RWPE2 (cell line): ENCODE data around the gene PRSS38.

ENCODE experiments used
- ATAC-seq: fragments of 200-7000 bp; cut with Tn5 transposase; 3 replicates; pipeline ENCODE4 v1.9.1; 2021; ENCODE audit warnings: low read depth
- DNase-seq: peaks from one replicate; pipeline ENCODE4 v3.0.0-alpha.2; 2020; ENCODE audit warnings: low spot score
- H3K27ac ChIP-seq: fragments of 450-650 bp; 2 replicates; pipeline ENCODE4 v1.5.1; 2017; ENCODE audit warnings: mild to moderate bottlenecking; ENCODE audit not compliant: poor library complexity, severe bottlenecking
- H3K27me3 ChIP-seq: fragments of 250-450 bp; sonication (Bioruptor Pico); 2 replicates; pipeline ENCODE4 v1.5.1; 2021; ENCODE audit warnings: mild to moderate bottlenecking, moderate library complexity; ENCODE audit not compliant: insufficient read depth, poor library complexity, severe bottlenecking
- H3K36me3 ChIP-seq: fragments of 250-450 bp; sonication (Bioruptor Pico); 2 replicates; pipeline ENCODE4 v1.5.1; 2020; ENCODE audit warnings: low read depth, mild to moderate bottlenecking, moderate library complexity
- H3K4me1 ChIP-seq: fragments of 250-450 bp; sonication (Bioruptor Pico); 2 replicates; pipeline ENCODE4 v1.5.1; 2021; ENCODE audit warnings: mild to moderate bottlenecking, moderate library complexity; ENCODE audit not compliant: insufficient read depth, poor library complexity, severe bottlenecking
- H3K4me3 ChIP-seq: fragments of 250-450 bp; sonication (Bioruptor Pico); 2 replicates; pipeline ENCODE4 v1.5.1; 2021; ENCODE audit warnings: mild to moderate bottlenecking, moderate library complexity; ENCODE audit not compliant: severe bottlenecking
- H3K9me3 ChIP-seq: fragments of 250-450 bp; sonication (Bioruptor Pico); 2 replicates; pipeline ENCODE4 v1.5.1; 2021; ENCODE audit warnings: mild to moderate bottlenecking, moderate library complexity; ENCODE audit not compliant: severe bottlenecking
- TF ChIP-seq, protein P1 (sequence below): fragments of 450-650 bp; IDR thresholded peaks from one replicate; pipeline ENCODE4 v1.5.1; 2017; ENCODE audit warnings: mild to moderate bottlenecking, moderate library complexity; ENCODE audit not compliant: poor library complexity, severe bottlenecking

The PRSS38 gene

GRCh38 chr1:227890451-227891222 lies 75.2 kb downstream of the PRSS38 start:
- TF ChIP-seq, protein P1, sequence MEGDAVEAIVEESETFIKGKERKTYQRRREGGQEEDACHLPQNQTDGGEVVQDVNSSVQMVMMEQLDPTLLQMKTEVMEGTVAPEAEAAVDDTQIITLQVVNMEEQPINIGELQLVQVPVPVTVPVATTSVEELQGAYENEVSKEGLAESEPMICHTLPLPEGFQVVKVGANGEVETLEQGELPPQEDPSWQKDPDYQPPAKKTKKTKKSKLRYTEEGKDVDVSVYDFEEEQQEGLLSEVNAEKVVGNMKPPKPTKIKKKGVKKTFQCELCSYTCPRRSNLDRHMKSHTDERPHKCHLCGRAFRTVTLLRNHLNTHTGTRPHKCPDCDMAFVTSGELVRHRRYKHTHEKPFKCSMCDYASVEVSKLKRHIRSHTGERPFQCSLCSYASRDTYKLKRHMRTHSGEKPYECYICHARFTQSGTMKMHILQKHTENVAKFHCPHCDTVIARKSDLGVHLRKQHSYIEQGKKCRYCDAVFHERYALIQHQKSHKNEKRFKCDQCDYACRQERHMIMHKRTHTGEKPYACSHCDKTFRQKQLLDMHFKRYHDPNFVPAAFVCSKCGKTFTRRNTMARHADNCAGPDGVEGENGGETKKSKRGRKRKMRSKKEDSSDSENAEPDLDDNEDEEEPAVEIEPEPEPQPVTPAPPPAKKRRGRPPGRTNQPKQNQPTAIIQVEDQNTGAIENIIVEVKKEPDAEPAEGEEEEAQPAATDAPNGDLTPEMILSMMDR = no peak
- H3K27me3 ChIP-seq = no peaks in the 10 kb centered on the region
- H3K27ac ChIP-seq = no peak overlapping the region
- H3K36me3 ChIP-seq = no peaks in the 10 kb centered on the region
- H3K4me1 ChIP-seq = peaks cover 4% of the 10 kb centered on the region
- H3K4me3 ChIP-seq = no peak overlapping the region
- H3K9me3 ChIP-seq = no peaks in the 10 kb centered on the region
- DNase-seq (peak; percentile 11), ATAC-seq (no peak)

DNA sequence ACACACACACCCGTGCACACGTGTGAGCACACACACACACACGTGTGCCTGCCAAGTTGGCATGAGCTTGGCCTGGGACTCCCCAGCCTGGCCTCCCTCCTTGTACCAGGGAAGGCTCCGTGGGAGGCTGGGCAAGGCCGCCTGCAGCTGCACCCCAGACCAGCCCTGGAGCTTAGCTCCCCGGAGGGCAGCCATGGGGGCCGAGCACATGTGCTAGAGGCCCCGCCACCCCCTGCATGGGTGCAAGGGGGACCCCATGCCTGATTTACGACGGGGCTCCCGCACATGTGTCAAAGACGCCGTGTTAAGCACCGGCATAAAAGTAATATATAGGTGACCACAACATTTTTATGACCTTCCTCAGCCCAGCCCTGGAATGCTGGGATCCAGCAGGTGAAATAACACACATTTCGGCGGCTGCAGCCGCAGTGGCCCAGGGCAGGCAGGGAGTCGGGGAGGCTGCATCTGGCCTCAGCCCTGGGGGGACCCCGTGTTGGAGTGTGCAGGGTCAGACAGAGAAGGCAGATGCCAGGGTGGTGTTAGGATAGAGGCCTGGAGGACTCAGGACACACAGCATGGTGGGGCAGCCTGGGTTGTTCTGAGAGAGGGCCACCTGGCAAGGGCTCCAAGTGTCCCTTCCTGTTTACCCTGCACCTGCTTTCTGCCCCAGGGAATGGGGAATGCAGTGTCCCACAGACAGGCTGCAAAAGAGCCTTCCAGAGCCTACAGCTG lies 75.9 kb downstream of the PRSS38 start:
- TF ChIP-seq, protein P1 = no peak
- H3K4me3 ChIP-seq = no peak overlapping the region
- H3K36me3 ChIP-seq = no peaks in the 10 kb centered on the region
- DNase-seq (peak; percentile 19), ATAC-seq (no peak)
- H3K4me1 ChIP-seq = no peaks in the 10 kb centered on the region
- no peaks in the 10 kb centered on the region for H3K27me3 ChIP-seq
- H3K27ac ChIP-seq = no peak overlapping the region
- H3K9me3 ChIP-seq = no peaks in the 10 kb centered on the region

DNA sequence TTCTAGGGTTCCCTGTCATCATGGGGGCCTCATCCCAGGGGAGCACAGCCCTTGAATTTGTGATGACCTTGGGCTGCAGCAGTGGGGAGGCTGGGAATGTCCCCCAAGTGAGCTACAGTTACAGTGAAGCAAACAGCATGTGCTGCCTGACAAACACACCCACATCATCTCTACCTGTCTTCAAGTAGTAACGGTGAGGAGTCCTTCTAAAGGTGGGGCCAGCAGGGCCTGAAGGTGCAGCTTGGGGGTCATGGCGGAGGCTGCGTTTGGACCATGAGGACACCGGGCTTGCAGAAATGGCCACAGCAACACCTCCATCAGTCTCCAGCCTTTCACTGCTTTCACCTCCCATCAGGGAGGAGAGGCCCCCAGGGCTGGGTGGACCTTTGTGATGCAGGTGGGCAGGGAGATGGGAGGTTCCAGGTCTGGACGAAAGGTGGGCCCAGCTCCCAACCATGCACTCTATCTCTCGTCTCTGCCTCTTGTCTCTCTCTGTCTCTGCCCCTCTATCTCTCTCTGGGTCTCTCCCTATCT lies 76.5 kb downstream of the PRSS38 start:
- Histone ChIP-seq H3K27ac (no peak overlapping the region), H3K4me1 (no peaks in the 10 kb centered on the region), H3K4me3 (no peak overlapping the region), H3K9me3 (no peaks in the 10 kb centered on the region), H3K27me3 (no peaks in the 10 kb centered on the region), H3K36me3 (no peaks in the 10 kb centered on the region)
- ATAC-seq = no peak
- peak; percentile 20 for DNase-seq
- TF ChIP-seq, protein P1 = no peak

DNA sequence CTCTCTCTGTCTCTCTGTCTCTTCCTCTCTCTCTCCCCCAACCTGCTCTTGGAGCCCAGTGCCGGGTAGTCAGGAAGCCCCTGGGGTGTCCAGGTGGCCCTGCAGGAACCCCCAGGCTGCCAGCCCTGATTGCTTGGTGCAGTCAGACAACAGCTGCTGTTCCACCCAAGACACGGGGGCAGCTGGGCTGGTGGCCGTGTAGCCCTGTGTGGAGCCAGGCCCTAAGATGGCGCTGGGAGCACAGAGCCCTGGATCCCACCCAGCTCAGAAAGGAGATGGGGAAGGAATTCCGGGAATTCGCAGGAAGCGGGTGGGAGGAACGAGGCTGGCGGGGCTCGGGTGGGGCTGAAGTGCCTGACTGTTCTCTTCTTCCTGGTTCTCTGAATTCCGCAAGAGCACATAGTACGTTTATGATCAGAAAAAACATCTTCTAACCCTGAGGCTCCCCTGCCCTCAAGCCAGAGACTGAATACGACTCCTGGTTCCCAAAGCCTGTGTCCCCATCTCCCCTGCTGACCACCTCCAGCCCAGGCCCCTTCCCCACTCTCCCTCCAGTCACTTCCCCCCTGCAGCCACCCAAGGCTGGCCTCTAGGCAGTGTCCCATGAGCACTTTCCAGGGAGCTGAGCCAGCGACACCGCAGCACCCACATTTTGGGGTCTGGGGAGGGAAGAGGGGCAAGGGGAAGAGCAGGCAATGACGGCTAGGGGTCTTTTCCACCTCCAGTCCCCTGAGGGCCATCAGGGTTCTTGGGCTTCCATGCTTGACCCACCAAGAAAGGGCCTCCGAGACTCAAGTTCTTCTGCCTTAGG lies 77.2 kb downstream of the PRSS38 start:
- no peak for ATAC-seq
- TF ChIP-seq, protein P1 = no peak
- no peaks in the 10 kb centered on the region for H3K27me3 ChIP-seq
- no peak overlapping the region for H3K4me3 ChIP-seq
- peak; percentile 20 for DNase-seq
- no peaks in the 10 kb centered on the region for H3K4me1 ChIP-seq
- no peaks in the 10 kb centered on the region for H3K9me3 ChIP-seq
- H3K27ac ChIP-seq = no peak overlapping the region
- no peaks in the 10 kb centered on the region for H3K36me3 ChIP-seq
